GM12878 (cell line): Measurements from ENCODE around the gene PLP2. TPM values are rescaled to one million over a fixed set of nuclear protein-coding genes. Genes with fewer than 3 reads are reported as not detected.

Source experiments
- ATAC-seq: fragments of 200-7000 bp; cut with Tn5 transposase; 3 replicates; pipeline ENCODE4 v1.9.1; 2020; ENCODE audit warnings: mild to moderate bottlenecking, moderate library complexity
- BruUV-seq: library from RNA; stranded (reverse); fragments of 400-500 nt; replicated peaks from 2 replicates; lab custom pipeline; 2021; lab: Mats Ljungman, UMichigan
- CTCF ChIA-PET: fragments of 300-600 bp; sonication (Branson Sonifier 250); formaldehyde crosslinking; extraction: SDS; loops from one replicate; lab custom pipeline; 2021; ENCODE audit warnings: inconsistent platforms; lab: Yijun Ruan, JAX
- POLR2A ChIA-PET: fragments of 350-600 bp; formaldehyde crosslinking; extraction: SDS; loops from one replicate; lab custom pipeline; 2021; ENCODE audit warnings: inconsistent platforms; lab: Charles Lee
- RAD21 ChIA-PET: fragments of 300-600 bp; sonication (Branson Sonifier 250); formaldehyde crosslinking; loops from one replicate; lab custom pipeline; 2023; ENCODE audit warnings: antibody characterized with exemption; ENCODE audit not compliant: unreplicated experiment; lab: Charles Lee
- SMC1A ChIA-PET: fragments of 300-600 bp; sonication (Branson Sonifier 250); formaldehyde crosslinking; loops from one replicate; lab custom pipeline; 2023; ENCODE audit not compliant: unreplicated experiment, uncharacterized antibody; lab: Charles Lee
- DNase-seq: peaks from one replicate; pipeline ENCODE4 v3.0.0-alpha.2; 2011; ENCODE audit warnings: low read depth, low spot score
- FAIRE-seq: peaks from 3 replicates; lab custom pipeline; 2011; peaks lifted over from hg19 to GRCh38; lab: Jason Lieb, UNC
- H2AFZ ChIP-seq: 2 replicates; pipeline ENCODE4 v1.6.0; 2011; ENCODE audit warnings: low read depth, low read length, control low read depth; ENCODE audit not compliant: control insufficient read depth
- H3K27ac ChIP-seq: 2 replicates; pipeline ENCODE4 v1.5.1; 2011; ENCODE audit warnings: control low read depth; ENCODE audit not compliant: control insufficient read depth, insufficient read depth
- H3K27me3 ChIP-seq, 2 experiments: replicated peaks in 1 of 2; 2 replicates each; pipeline versions ENCODE4 v1.6.0 to v1.6.1; 2011; ENCODE audit warnings: low read length in 1 of 2; ENCODE audit not compliant: control insufficient read depth in 2 of 2, insufficient read depth in 2 of 2
- H3K36me3 ChIP-seq, 2 experiments: 2 replicates each; pipeline ENCODE4 v1.5.1; 2011; ENCODE audit warnings: low read length in 1 of 2; ENCODE audit not compliant: control insufficient read depth in 2 of 2, insufficient read depth in 2 of 2
- H3K4me1 ChIP-seq: 2 replicates; pipeline ENCODE4 v1.6.1; 2011; ENCODE audit warnings: mild to moderate bottlenecking, low read length, moderate library complexity, mixed read lengths; ENCODE audit not compliant: control insufficient read depth, insufficient read depth
- H3K4me2 ChIP-seq: 2 replicates; pipeline ENCODE4 v1.6.0; 2011; ENCODE audit warnings: control low read depth; ENCODE audit not compliant: control insufficient read depth, insufficient read depth
- H3K4me3 ChIP-seq: fragments of 200-600 bp; sonication (generic); 2 replicates; pipeline ENCODE4 v1.5.1; 2016
- H3K79me2 ChIP-seq: 2 replicates; pipeline ENCODE4 v1.6.0; 2011; ENCODE audit warnings: low read length; ENCODE audit not compliant: control insufficient read depth, insufficient read depth
- H3K9ac ChIP-seq: 2 replicates; pipeline ENCODE4 v1.8.0; 2011; ENCODE audit warnings: low read length, control low read depth, mixed read lengths; ENCODE audit not compliant: control insufficient read depth, insufficient read depth
- H3K9me3 ChIP-seq: replicated peaks from 3 replicates; pipeline ENCODE4 v1.5.1; 2011; ENCODE audit warnings: mild to moderate bottlenecking, low read length; ENCODE audit not compliant: control insufficient read depth, insufficient read depth
- H4K20me1 ChIP-seq: 2 replicates; pipeline ENCODE4 v1.6.0; 2011; ENCODE audit not compliant: control insufficient read depth, insufficient read depth
- BACH1 ChIP-seq: fragments of 450-650 bp; IDR thresholded peaks from 2 replicates; pipeline ENCODE4 v1.6.1; 2017; ENCODE audit warnings: mild to moderate bottlenecking, borderline replicate concordance
- FOS ChIP-seq: IDR thresholded peaks from 3 replicates; pipeline ENCODE4 v1.6.1; 2011; ENCODE audit warnings: borderline replicate concordance; ENCODE audit not compliant: insufficient read length; ENCODE audit errors: extremely low read depth
- IKZF2 ChIP-seq, 2 experiments: fragments of 450-650 bp; IDR thresholded peaks; 2 replicates each; pipeline ENCODE4 v1.6.1; 2017; ENCODE audit warnings: mild to moderate bottlenecking in 2 of 2, moderate library complexity in 2 of 2
- MTA2 ChIP-seq: fragments of 450-650 bp; IDR thresholded peaks from 2 replicates; pipeline ENCODE4 v1.6.1; 2016; ENCODE audit warnings: low read depth, mild to moderate bottlenecking, moderate library complexity
- MYC ChIP-seq: IDR thresholded peaks from 2 replicates; pipeline ENCODE4 v1.6.1; 2011; ENCODE audit warnings: mild to moderate bottlenecking, low read length, moderate library complexity, inconsistent platforms; ENCODE audit not compliant: insufficient read depth, insufficient replicate concordance, insufficient read length, severe bottlenecking
- NFIC ChIP-seq: IDR thresholded peaks from 2 replicates; pipeline ENCODE4 v1.6.1; 2012; ENCODE audit warnings: low read depth, mild to moderate bottlenecking, inconsistent platforms, low read length, moderate library complexity
- RBBP5 ChIP-seq: fragments of 200-600 bp; sonication (generic); conservative IDR thresholded peaks from 2 replicates; pipeline ENCODE4 v1.6.1; 2016
- RCOR1 ChIP-seq: conservative IDR thresholded peaks from 2 replicates; pipeline ENCODE4 v1.6.1; 2012; ENCODE audit warnings: low read depth, low read length, improper control_type of control experiment
- ZBED1 ChIP-seq: IDR thresholded peaks from 2 replicates; pipeline ENCODE4 v1.6.1; 2016; ENCODE audit warnings: borderline replicate concordance
- ZNF622 ChIP-seq: fragments of 450-650 bp; IDR thresholded peaks from 2 replicates; pipeline ENCODE4 v1.6.1; 2017; ENCODE audit warnings: mild to moderate bottlenecking, inconsistent platforms
- WGBS: methylation state at CpG from one replicate; pipeline ENCODE4 v1.1.6; 2016; ENCODE audit warnings: low lambda C conversion rate; ENCODE audit not compliant: insufficient replicate concordance, insufficient coverage; ENCODE audit errors: missing lambda C conversion rate; 5-methylcytosine and 5-hydroxymethylcytosine counted together
- in situ Hi-C: fragments of 300-500 bp; cut with MboI; formaldehyde crosslinking; loops from 9 replicates; pipeline ENCODE4 v1.14.3; 2018; ENCODE audit warnings: mixed read lengths
- intact Hi-C: fragments of 100-400 bp; cut with micrococcal nuclease; formaldehyde crosslinking; loops from one replicate; pipeline ENCODE4 v1.14.2; 2022; ENCODE audit not compliant: unreplicated experiment
- polyA plus RNA-seq, 11 experiments: library from polyadenylated mRNA; depleted of rRNA in 4 of 11; unstranded in 6 of 11; stranded (reverse) in 5 of 11; fragments of >200 nt; fragmentation: Nextera tagmentation in 4 of 11; fragmentation: Illumina TruSeq in 1 of 11; extraction: Ambion mirVana in 4 of 11; extraction: Trizol in 1 of 11; gene quantifications; 1 replicate in 1 of 11; 2 replicates in 10 of 11; pipeline versions ENCODE4 v1.2.1 to v1.2.3, GENCODE V29; 2011 to 2016; ENCODE audit warnings: inconsistent platforms in 2 of 11, missing spikeins in 2 of 11, low read depth in 1 of 11
- total RNA-seq, 4 experiments: library from RNA; depleted of rRNA in 3 of 4; stranded (reverse); fragments of >200 nt in 3 of 4; fragmentation: Illumina TruSeq in 1 of 4; extraction: Trizol in 1 of 4; gene quantifications; 2 replicates each; pipeline versions ENCODE4 v1.2.1 to v1.2.3, GENCODE V29; 2013 to 2021
- TF ChIP-seq, protein P1 (sequence below): fragments of 450-650 bp; IDR thresholded peaks from 2 replicates; pipeline ENCODE4 v1.6.1; 2018; ENCODE audit warnings: borderline replicate concordance, mild to moderate bottlenecking; ENCODE audit not compliant: partially characterized antibody

Gene PLP2
- total and polyA plus RNA-seq, 10 of the 15 experiments (the other 5 are each of a cell fraction or from before 2014, with no cell fraction given): 56.6 to 177 (median 99.3) TPM

DNA sequence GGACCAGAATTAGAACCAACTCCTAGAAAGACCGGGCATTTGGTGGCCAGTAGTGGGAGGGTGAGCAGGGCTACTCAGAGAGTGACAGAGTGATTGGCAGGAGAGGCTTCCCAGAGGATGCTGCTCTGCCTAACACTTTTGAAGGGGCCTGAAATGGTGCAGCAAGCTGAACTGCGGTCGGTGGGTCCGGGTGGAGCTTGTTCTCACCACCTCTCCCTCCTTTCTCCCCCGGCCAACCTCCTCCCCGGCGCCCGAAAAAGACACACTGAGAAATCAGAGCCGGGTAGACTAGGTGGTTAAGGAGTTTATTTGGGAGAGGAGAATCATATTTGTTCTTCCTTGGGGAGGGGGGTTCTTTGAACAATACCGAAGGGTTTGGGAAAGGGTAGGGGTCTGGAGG is 15.8 kb downstream of the PLP2 start:
- 67% methylated on average over 8 of the region's 10 CpGs for WGBS
- TF ChIP-seq FOS: no peak
- no peak for TF ChIP-seq BACH1
- TF ChIP-seq MTA2: no peak
- TF ChIP-seq IKZF2 (IDR thresholded peaks at IDR 0.05): no peak
- no peak for TF ChIP-seq MYC
- H3K4me2 ChIP-seq: no peak overlapping the region
- intact Hi-C loops (no loop called here), in situ Hi-C loops (loop anchor here (10.0 kb wide), 1 partner anchor 383 kb away; the partner anchor contains the start of gene HDAC6)
- ATAC-seq: no peak
- ChIA-PET CTCF (interaction anchor here (1.0 to 1.5 kb wide), 2 partner anchors 24 to 46 kb away, joined by 3 read pairs; no protein-coding TSS in a partner anchor), POLR2A (no interaction called here), RAD21 (no interaction called here), SMC1A (no interaction called here)
- H3K4me3 ChIP-seq: no peak overlapping the region
- no TSS peak for BruUV-seq
- no peaks in the 10 kb centered on the region for H3K27me3 ChIP-seq
- no peaks in the 10 kb centered on the region; the same call in 2 of the 3 replicates for H3K9me3 ChIP-seq
- no peak overlapping the region for H3K9ac ChIP-seq
- no peaks in the 10 kb centered on the region for H4K20me1 ChIP-seq
- H3K79me2 ChIP-seq: peaks cover 5% of the 10 kb centered on the region
- H2AFZ ChIP-seq: no peak overlapping the region
- no peak for DNase-seq
- H3K27ac ChIP-seq: no peak overlapping the region
- no peak for FAIRE-seq
- peaks cover 0 to under 1% of the 10 kb centered on the region in 2 experiments; a peak in 2 of 4 replicates for H3K36me3 ChIP-seq
- peaks cover 3% of the 10 kb centered on the region; the same call in 1 of the 2 replicates for H3K4me1 ChIP-seq

DNA sequence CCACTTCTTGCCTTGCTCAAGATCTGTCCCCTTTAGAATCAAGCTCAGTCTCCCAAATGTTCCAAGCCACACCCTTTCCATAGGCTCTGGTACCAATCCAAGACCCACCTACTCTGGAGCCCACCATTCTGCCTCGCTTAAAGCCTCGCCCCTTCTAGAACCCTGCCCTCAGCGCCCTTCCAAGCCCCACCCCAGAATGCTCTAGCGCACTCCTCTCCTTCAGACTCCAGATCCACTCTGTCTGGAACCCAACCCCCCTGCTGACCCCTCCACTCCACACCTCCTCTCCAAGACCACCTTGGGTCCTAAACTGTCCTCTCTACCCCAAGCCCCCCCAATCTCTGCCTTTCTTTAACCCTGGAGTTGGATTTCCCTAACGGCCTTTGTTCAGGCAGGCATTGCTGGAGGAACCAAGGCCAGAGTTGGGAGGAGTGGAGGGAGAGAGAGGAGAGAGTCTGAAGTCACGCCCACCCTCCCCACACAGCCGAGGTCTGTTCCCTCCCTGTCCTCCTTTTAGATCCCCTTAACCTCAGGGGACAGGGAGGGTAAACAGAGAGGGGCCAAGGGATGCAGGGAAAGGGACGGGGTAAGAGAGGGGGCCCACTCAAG is 16.9 kb downstream of the PLP2 start:
- SMC1A ChIA-PET: no interaction called here
- in situ Hi-C loops: loop anchor here (10.0 kb wide), 1 partner anchor 384 kb away; the partner anchor contains the start of gene HDAC6
- no peaks in the 10 kb centered on the region for H3K36me3 ChIP-seq
- CTCF ChIA-PET: interaction anchor here (5.8 kb wide), 1 partner anchor 21 kb away, joined by 57 read pairs; no protein-coding TSS in a partner anchor
- no peak overlapping the region for H3K9ac ChIP-seq
- DNase-seq (no peak), ATAC-seq (no peak), FAIRE-seq (no peak)
- RAD21 ChIA-PET: interaction anchor here (3.0 kb wide), 1 partner anchor 20 kb away, joined by 26 read pairs; no protein-coding TSS in a partner anchor
- no peak overlapping the region for H2AFZ ChIP-seq
- TF ChIP-seq BACH1 (no peak), ZBED1 (no peak), NFIC (no peak), RBBP5 (no peak), RCOR1 (no peak), ZNF622 (no peak)
- TF ChIP-seq, protein P1, sequence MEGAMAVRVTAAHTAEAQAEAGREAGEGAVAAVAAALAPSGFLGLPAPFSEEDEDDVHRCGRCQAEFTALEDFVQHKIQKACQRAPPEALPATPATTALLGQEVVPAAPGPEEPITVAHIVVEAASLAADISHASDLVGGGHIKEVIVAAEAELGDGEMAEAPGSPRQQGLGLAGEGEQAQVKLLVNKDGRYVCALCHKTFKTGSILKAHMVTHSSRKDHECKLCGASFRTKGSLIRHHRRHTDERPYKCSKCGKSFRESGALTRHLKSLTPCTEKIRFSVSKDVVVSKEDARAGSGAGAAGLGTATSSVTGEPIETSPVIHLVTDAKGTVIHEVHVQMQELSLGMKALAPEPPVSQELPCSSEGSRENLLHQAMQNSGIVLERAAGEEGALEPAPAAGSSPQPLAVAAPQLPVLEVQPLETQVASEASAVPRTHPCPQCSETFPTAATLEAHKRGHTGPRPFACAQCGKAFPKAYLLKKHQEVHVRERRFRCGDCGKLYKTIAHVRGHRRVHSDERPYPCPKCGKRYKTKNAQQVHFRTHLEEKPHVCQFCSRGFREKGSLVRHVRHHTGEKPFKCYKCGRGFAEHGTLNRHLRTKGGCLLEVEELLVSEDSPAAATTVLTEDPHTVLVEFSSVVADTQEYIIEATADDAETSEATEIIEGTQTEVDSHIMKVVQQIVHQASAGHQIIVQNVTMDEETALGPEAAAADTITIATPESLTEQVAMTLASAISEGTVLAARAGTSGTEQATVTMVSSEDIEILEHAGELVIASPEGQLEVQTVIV: no peak
- BruUV-seq: no TSS peak
- H3K4me3 ChIP-seq: no peak overlapping the region
- H3K79me2 ChIP-seq: peaks cover 5% of the 10 kb centered on the region
- H3K9me3 ChIP-seq: no peaks in the 10 kb centered on the region; the same call in 2 of the 3 replicates
- no peak overlapping the region for H3K27ac ChIP-seq
- intact Hi-C loops: no loop called here
- WGBS: 65% methylated on average over 8 of the region's 8 CpGs
- H3K4me1 ChIP-seq: peaks cover 3% of the 10 kb centered on the region; the same call in 1 of the 2 replicates
- H3K27me3 ChIP-seq: no peaks in the 10 kb centered on the region
- no peaks in the 10 kb centered on the region for H4K20me1 ChIP-seq
- POLR2A ChIA-PET: interaction anchor here (3.9 kb wide), 1 partner anchor 20 kb away, joined by 28 read pairs; no protein-coding TSS in a partner anchor
- peak overlapping the region; percentile 33; the same call in 1 of the 2 replicates for H3K4me2 ChIP-seq
